Activated naive CD4-positive, alpha-beta T cell treated with anti-CD3 and anti-CD28 coated beads, Interleukin-2, amount 50 U/mL, for 24 hours (primary cell): ENCODE measurements around the gene ADARB1.

Experiments used
- H3K27ac Mint-ChIP-seq: one replicate; pipeline ENCODE4 v1.8.0; 2021; ENCODE audit warnings: mild to moderate bottlenecking, mixed read lengths
- H3K27me3 Mint-ChIP-seq: one replicate; pipeline ENCODE4 v1.8.0; 2021; ENCODE audit warnings: mixed read lengths
- H3K36me3 Mint-ChIP-seq: one replicate; pipeline ENCODE4 v1.8.0; 2021; ENCODE audit warnings: mixed read lengths
- H3K4me1 Mint-ChIP-seq: one replicate; pipeline ENCODE4 v1.8.0; 2021; ENCODE audit warnings: mixed read lengths
- H3K4me3 Mint-ChIP-seq: one replicate; pipeline ENCODE4 v1.8.0; 2021; ENCODE audit warnings: mild to moderate bottlenecking, mixed read lengths
- H3K9me3 Mint-ChIP-seq: one replicate; pipeline ENCODE4 v1.8.0; 2021; ENCODE audit warnings: mixed read lengths

The ADARB1 gene

GRCh38 chr21:45250914-45251634 is 176.7 kb downstream of the ADARB1 start:
- no peaks in the 10 kb centered on the region for H3K36me3 Mint-ChIP-seq

GRCh38 chr21:45251635-45252447 is 177.5 kb downstream of the ADARB1 start:
- H3K4me1 Mint-ChIP-seq: no peaks in the 10 kb centered on the region
- no peak overlapping the region for H3K4me3 Mint-ChIP-seq
- peaks cover 7% of the 10 kb centered on the region for H3K27me3 Mint-ChIP-seq
- H3K9me3 Mint-ChIP-seq: no peaks in the 10 kb centered on the region
- H3K36me3 Mint-ChIP-seq: no peaks in the 10 kb centered on the region
- no peak overlapping the region for H3K27ac Mint-ChIP-seq

More at GRCh38 chr21:45250914-45251634, 176.7 kb downstream of the ADARB1 start:
- Mint-ChIP-seq H3K27me3 (peaks cover 8% of the 10 kb centered on the region), H3K4me1 (no peaks in the 10 kb centered on the region), H3K4me3 (no peak overlapping the region), H3K27ac (no peak overlapping the region), H3K9me3 (no peaks in the 10 kb centered on the region)

- Mint-ChIP-seq H3K27me3 (peaks cover 7% of the 10 kb centered on the region), H3K4me1 (no peaks in the 10 kb centered on the region), H3K4me3 (no peak overlapping the region), H3K9me3 (no peaks in the 10 kb centered on the region), H3K36me3 (no peaks in the 10 kb centered on the region), H3K27ac (no peak overlapping the region)
Measured at GRCh38 chr21:45252448-45252925, 178.1 kb downstream of the ADARB1 start.

GRCh38 chr21:45253180-45253579 is 178.8 kb downstream of the ADARB1 start:
- H3K27ac Mint-ChIP-seq: no peak overlapping the region
- H3K4me3 Mint-ChIP-seq: no peak overlapping the region
- H3K36me3 Mint-ChIP-seq: no peaks in the 10 kb centered on the region
- H3K9me3 Mint-ChIP-seq: no peaks in the 10 kb centered on the region
- no peaks in the 10 kb centered on the region for H3K4me1 Mint-ChIP-seq
- H3K27me3 Mint-ChIP-seq: peaks cover 7% of the 10 kb centered on the region

- H3K9me3 Mint-ChIP-seq: no peaks in the 10 kb centered on the region
- H3K27ac Mint-ChIP-seq: no peak overlapping the region
- H3K27me3 Mint-ChIP-seq: peaks cover 4% of the 10 kb centered on the region
- no peaks in the 10 kb centered on the region for H3K4me1 Mint-ChIP-seq
- H3K4me3 Mint-ChIP-seq: no peak overlapping the region
- no peaks in the 10 kb centered on the region for H3K36me3 Mint-ChIP-seq
Measured at GRCh38 chr21:45253633-45254459, 179.5 kb downstream of the ADARB1 start.

GRCh38 chr21:45254460-45254930 is 180.1 kb downstream of the ADARB1 start:
- no peaks in the 10 kb centered on the region for H3K36me3 Mint-ChIP-seq
- H3K27ac Mint-ChIP-seq: peak overlapping the region; percentile 25
- peaks cover 4% of the 10 kb centered on the region for H3K27me3 Mint-ChIP-seq
- H3K4me3 Mint-ChIP-seq: no peak overlapping the region
- no peaks in the 10 kb centered on the region for H3K4me1 Mint-ChIP-seq
- no peaks in the 10 kb centered on the region for H3K9me3 Mint-ChIP-seq

- Mint-ChIP-seq H3K4me1 (no peaks in the 10 kb centered on the region), H3K36me3 (no peaks in the 10 kb centered on the region), H3K9me3 (no peaks in the 10 kb centered on the region)
Measured at GRCh38 chr21:45255381-45256020, 181.1 kb downstream of the ADARB1 start.

GRCh38 chr21:45256021-45256911 is 181.9 kb downstream of the ADARB1 start:
- Mint-ChIP-seq H3K27me3 (peaks cover 4% of the 10 kb centered on the region), H3K36me3 (no peaks in the 10 kb centered on the region), H3K9me3 (no peaks in the 10 kb centered on the region), H3K4me3 (no peak overlapping the region), H3K27ac (no peak overlapping the region), H3K4me1 (no peaks in the 10 kb centered on the region)

More at GRCh38 chr21:45255381-45256020, 181.1 kb downstream of the ADARB1 start:
- Mint-ChIP-seq H3K4me3 (no peak overlapping the region), H3K27ac (no peak overlapping the region), H3K27me3 (peaks cover 4% of the 10 kb centered on the region)

GRCh38 chr21:45256912-45257672 is 182.7 kb downstream of the ADARB1 start:
- peaks cover 4% of the 10 kb centered on the region for H3K27me3 Mint-ChIP-seq
- H3K4me1 Mint-ChIP-seq: no peaks in the 10 kb centered on the region
- H3K27ac Mint-ChIP-seq: no peak overlapping the region
- no peaks in the 10 kb centered on the region for H3K36me3 Mint-ChIP-seq
- H3K4me3 Mint-ChIP-seq: no peak overlapping the region
- no peaks in the 10 kb centered on the region for H3K9me3 Mint-ChIP-seq

- Mint-ChIP-seq H3K27ac (no peak overlapping the region), H3K4me1 (no peaks in the 10 kb centered on the region), H3K36me3 (no peaks in the 10 kb centered on the region), H3K27me3 (peaks cover 4% of the 10 kb centered on the region), H3K4me3 (no peak overlapping the region), H3K9me3 (no peaks in the 10 kb centered on the region)
Measured at GRCh38 chr21:45257673-45258341, 183.4 kb downstream of the ADARB1 start.

- Mint-ChIP-seq H3K36me3 (peaks cover 1% of the 10 kb centered on the region), H3K4me1 (no peaks in the 10 kb centered on the region), H3K27me3 (peaks cover 4% of the 10 kb centered on the region), H3K9me3 (no peaks in the 10 kb centered on the region), H3K4me3 (no peak overlapping the region), H3K27ac (no peak overlapping the region)
Measured at GRCh38 chr21:45258466-45258865, 184.1 kb downstream of the ADARB1 start.

GRCh38 chr21:45259206-45259840 is 184.9 kb downstream of the ADARB1 start:
- Mint-ChIP-seq H3K27me3 (peaks cover 4% of the 10 kb centered on the region), H3K9me3 (no peaks in the 10 kb centered on the region), H3K4me1 (no peaks in the 10 kb centered on the region), H3K27ac (no peak overlapping the region), H3K36me3 (peaks cover 1% of the 10 kb centered on the region), H3K4me3 (no peak overlapping the region)
